B cell (primary cell): ENCODE data around the gene SDK2.

ENCODE experiments used
- EZH2 ChIP-seq: IDR thresholded peaks from 2 replicates; pipeline ENCODE4 v1.6.1; 2012; ENCODE audit warnings: borderline replicate concordance, low read depth, mild to moderate bottlenecking, moderate library complexity, low read length; ENCODE audit not compliant: insufficient read depth, poor library complexity, severe bottlenecking
- TF ChIP-seq, protein P1 (sequence below): fragments of 200-600 bp; IDR thresholded peaks from one replicate; pipeline ENCODE4 v1.8.0; 2022; ENCODE audit warnings: antibody characterized with exemption, mild to moderate bottlenecking

DNA sequence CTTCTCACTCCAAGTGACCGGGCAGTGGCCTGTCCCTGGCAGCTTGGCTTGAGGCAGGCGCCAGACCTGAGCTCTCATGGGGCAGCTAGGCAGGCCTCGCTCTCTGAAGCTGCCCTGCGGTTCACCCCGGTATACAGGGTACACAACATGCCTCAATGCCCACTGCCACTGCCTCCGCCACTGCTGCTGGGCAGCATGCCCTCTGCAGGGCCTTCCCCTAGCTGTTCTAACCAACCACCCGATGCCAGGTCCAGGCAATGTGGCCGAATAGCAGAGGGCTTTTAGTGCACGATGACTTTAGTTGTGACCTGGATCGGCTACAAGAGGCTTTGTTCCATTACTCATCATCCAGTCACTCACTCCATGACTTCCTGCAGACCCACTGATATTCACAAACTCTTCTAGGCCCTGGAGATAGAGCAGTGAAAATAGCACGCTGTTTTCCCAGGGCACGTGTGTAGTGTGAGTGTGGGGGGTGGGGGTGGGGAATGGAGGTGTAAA, 352.2 kb downstream of the SDK2 start:
- TF ChIP-seq, protein P1, sequence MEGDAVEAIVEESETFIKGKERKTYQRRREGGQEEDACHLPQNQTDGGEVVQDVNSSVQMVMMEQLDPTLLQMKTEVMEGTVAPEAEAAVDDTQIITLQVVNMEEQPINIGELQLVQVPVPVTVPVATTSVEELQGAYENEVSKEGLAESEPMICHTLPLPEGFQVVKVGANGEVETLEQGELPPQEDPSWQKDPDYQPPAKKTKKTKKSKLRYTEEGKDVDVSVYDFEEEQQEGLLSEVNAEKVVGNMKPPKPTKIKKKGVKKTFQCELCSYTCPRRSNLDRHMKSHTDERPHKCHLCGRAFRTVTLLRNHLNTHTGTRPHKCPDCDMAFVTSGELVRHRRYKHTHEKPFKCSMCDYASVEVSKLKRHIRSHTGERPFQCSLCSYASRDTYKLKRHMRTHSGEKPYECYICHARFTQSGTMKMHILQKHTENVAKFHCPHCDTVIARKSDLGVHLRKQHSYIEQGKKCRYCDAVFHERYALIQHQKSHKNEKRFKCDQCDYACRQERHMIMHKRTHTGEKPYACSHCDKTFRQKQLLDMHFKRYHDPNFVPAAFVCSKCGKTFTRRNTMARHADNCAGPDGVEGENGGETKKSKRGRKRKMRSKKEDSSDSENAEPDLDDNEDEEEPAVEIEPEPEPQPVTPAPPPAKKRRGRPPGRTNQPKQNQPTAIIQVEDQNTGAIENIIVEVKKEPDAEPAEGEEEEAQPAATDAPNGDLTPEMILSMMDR = no peak
- TF ChIP-seq EZH2 = no peak
